ENCODE results near the gene LRRC9.
"Not testable (repeated sequence)": the region's sequence is repeated elsewhere in the genome, so short reads cannot be mapped to it uniquely, and the experiment has no call there.

The LRRC9 gene

GRCh38 chr14:59959668-59960067 is 39.7 kb downstream of the LRRC9 start:
- DNase-seq: no peak

GRCh38 chr14:59961518-59962062 is 41.6 kb downstream of the LRRC9 start:
- DNase-seq: no peak

- DNase-seq: no peak
Observed at GRCh38 chr14:59964251-59965007, 44.5 kb downstream of the LRRC9 start.

GRCh38 chr14:59969319-59969718 is 49.4 kb downstream of the LRRC9 start:
- DNase-seq: no peak

- no peak for DNase-seq
Observed at GRCh38 chr14:59981564-59981963, 61.6 kb downstream of the LRRC9 start.

- DNase-seq: no peak
Observed at GRCh38 chr14:59983048-59983447, 63.1 kb downstream of the LRRC9 start.

- no peak for DNase-seq
Observed at GRCh38 chr14:59986556-59987059, 66.7 kb downstream of the LRRC9 start.

- DNase-seq: no peak
Observed at GRCh38 chr14:59997449-59997848, 77.5 kb downstream of the LRRC9 start.

- DNase-seq: no peak
Observed at GRCh38 chr14:59997966-59998365, 78.0 kb downstream of the LRRC9 start.

GRCh38 chr14:59998564-59998963 is 78.6 kb downstream of the LRRC9 start:
- DNase-seq: no peak

GRCh38 chr14:60002819-60003492 is 83.0 kb downstream of the LRRC9 start:
- DNase-seq: no peak

GRCh38 chr14:60003991-60004390 is 84.0 kb downstream of the LRRC9 start:
- no peak for DNase-seq

- DNase-seq: no peak
Observed at GRCh38 chr14:60008042-60008441, 88.1 kb downstream of the LRRC9 start.

- not testable (repeated sequence) for DNase-seq
Observed at GRCh38 chr14:60010263-60010662, 90.3 kb downstream of the LRRC9 start.

GRCh38 chr14:60014402-60014801 is 94.5 kb downstream of the LRRC9 start:
- DNase-seq: no peak

GRCh38 chr14:60021619-60022018 is 101.7 kb downstream of the LRRC9 start:
- no peak for DNase-seq

GRCh38 chr14:60025571-60025970 is 105.6 kb downstream of the LRRC9 start:
- DNase-seq: no peak

GRCh38 chr14:60035177-60035576 is 115.2 kb downstream of the LRRC9 start:
- DNase-seq: no peak

- not testable (repeated sequence) for DNase-seq
Observed at GRCh38 chr14:60047976-60048375, 128.0 kb downstream of the LRRC9 start.

- no peak for DNase-seq
Observed at GRCh38 chr14:60051721-60052221, 131.8 kb downstream of the LRRC9 start.

- DNase-seq: no peak
Observed at GRCh38 chr14:60058087-60058486, 138.1 kb downstream of the LRRC9 start.

GRCh38 chr14:60061371-60061770 is 141.4 kb downstream of the LRRC9 start:
- DNase-seq: no peak

GRCh38 chr14:60064491-60065072 is 144.6 kb downstream of the LRRC9 start:
- DNase-seq: no peak

Measured in T1000 (cell line).